Heart left ventricle (tissue), 13 donors: ENCODE results near the gene SH3TC2.

Source experiments
- CTCF ChIP-seq, 12 donors: fragments of 200-600 bp; sonication (generic) in 4 of 12; IDR thresholded peaks; one replicate each; pipeline versions ENCODE4 v1.5.0 to v1.8.0; 2018 to 2022; ENCODE audit warnings: antibody characterized with exemption in 12 of 12, mild to moderate bottlenecking in 5 of 12
- POLR2A ChIP-seq, 2 donors: fragments of 450-650 bp; IDR thresholded peaks; one replicate each; pipeline ENCODE4 v1.6.1; 2017; ENCODE audit warnings: antibody characterized with exemption in 2 of 2, mild to moderate bottlenecking in 2 of 2, moderate library complexity in 2 of 2
- donor health status: ischemic (EF 13 %, LVEDD 7.1; RV severe dilation, severe dysfunction).
- donor health status: DM: no; HTN: yes; CAD: no.
- donor health status: DM: no; HTN: no; CAD: no.
- donor health status: ischemic (EF 25% LVEDD 6.9; RV normal size, moderate dysfunction).
- donor health status: ischemic (EF 25% LVEDD 5.7; RV mildly dilated, moderate dysfunction).
- donor health status: ischemic (EF 35%, LVEDD 5.7; RV mildly dilated, moderate dysfunction).
- donor health status: nonischemic (EF 11% LVEDD 7.7; RV severe dilation, severe dysfunction).
- donor health status: DM: yes; HTN: yes; CAD: no.
- donor health status: PGD.
- donor health status: ischemic (EF 29% LVEDD 5.4; RV normal size, mild dysfunction).
- donor health status: nonischemic (EF 23%, LVEDD 6.1; RV moderate dilation, normal function).

GRCh38 chr5:148981353-148981752 lies 81.5 kb downstream of the SH3TC2 start:
- TF ChIP-seq CTCF (IDR thresholded peaks at IDR 0.05) (no peak), POLR2A (IDR thresholded peaks at IDR 0.05) (no peak)
